SU-DHL-6 (cell line): Measurements from ENCODE around the gene ADAM12.

ENCODE experiments used
- H2AFZ ChIP-seq: fragments of 200-600 bp; sonication (generic); 2 replicates; pipeline ENCODE4 v1.6.1; 2014; ENCODE audit warnings: low read depth, mild to moderate bottlenecking, moderate library complexity, mixed read lengths, antibody characterized with exemption, low read length; ENCODE audit not compliant: severe bottlenecking
- H3F3A ChIP-seq: fragments of 200-600 bp; shearing (Covaris generic); 2 replicates; pipeline ENCODE4 v1.6.0; 2016; ENCODE audit warnings: antibody characterized with exemption, mild to moderate bottlenecking; ENCODE audit not compliant: insufficient read depth
- H3K27ac ChIP-seq: fragments of 200-600 bp; sonication (generic); 2 replicates; pipeline ENCODE4 v1.5.1; 2016; ENCODE audit warnings: low read depth, mild to moderate bottlenecking, low read length, moderate library complexity, mixed read lengths
- H3K27me3 ChIP-seq: fragments of 200-600 bp; sonication (generic), shearing (Covaris generic); 2 replicates; pipeline ENCODE4 v1.6.0; 2014; ENCODE audit warnings: mild to moderate bottlenecking, low read length
- H3K36me3 ChIP-seq: fragments of 200-600 bp; sonication (generic); 2 replicates; pipeline ENCODE4 v1.6.1; 2014; ENCODE audit warnings: mild to moderate bottlenecking, low read length, mixed read lengths
- H3K4me2 ChIP-seq: fragments of 300-600, 200-600 bp; shearing (Covaris generic), sonication (generic); 2 replicates; pipeline ENCODE4 v1.6.0; 2014; ENCODE audit warnings: low read length, low read depth, mild to moderate bottlenecking; ENCODE audit not compliant: poor library complexity, severe bottlenecking
- H3K4me3 ChIP-seq: fragments of 200-600 bp; sonication (generic); 2 replicates; pipeline ENCODE4 v1.5.1; 2014; ENCODE audit warnings: antibody characterized with exemption, low read length, mild to moderate bottlenecking, mixed read lengths; ENCODE audit not compliant: insufficient read depth, poor library complexity, severe bottlenecking
- H3K79me2 ChIP-seq: fragments of 200-600 bp; sonication (generic); 2 replicates; pipeline ENCODE4 v1.6.1; 2014; ENCODE audit warnings: mild to moderate bottlenecking, low read length, moderate library complexity; ENCODE audit not compliant: insufficient read depth
- H3K9ac ChIP-seq: fragments of 200-600 bp; sonication (generic); 2 replicates; pipeline ENCODE4 v1.7.0; 2014; ENCODE audit warnings: mild to moderate bottlenecking, low read length
- H3K9me2 ChIP-seq: fragments of 200-600 bp; sonication (generic); replicated peaks from 2 replicates; pipeline ENCODE4 v1.6.1; 2014; ENCODE audit warnings: low read length; ENCODE audit not compliant: insufficient read depth
- H3K9me3 ChIP-seq: fragments of 200-600 bp; sonication (generic); 2 replicates; pipeline ENCODE4 v1.6.1; 2014; ENCODE audit warnings: low read length, mixed read lengths; ENCODE audit not compliant: insufficient read depth
- H4K20me1 ChIP-seq: fragments of 200-600 bp; sonication (generic); 2 replicates; pipeline ENCODE4 v1.6.1; 2014; ENCODE audit warnings: low read depth, mild to moderate bottlenecking, antibody characterized with exemption, low read length, moderate library complexity, mixed read lengths
- EZH2phosphoT487 ChIP-seq: fragments of 200-600 bp; sonication (generic), shearing (Covaris generic); conservative IDR thresholded peaks from 2 replicates; pipeline ENCODE4 v1.6.1; 2018; ENCODE audit warnings: mild to moderate bottlenecking, antibody characterized with exemption, low read length, moderate library complexity, mixed read lengths
- TF ChIP-seq, protein P1 (sequence below): fragments of 200-600 bp; sonication (generic); IDR thresholded peaks from one replicate; pipeline ENCODE4 v1.5.1; 2017; ENCODE audit warnings: antibody characterized with exemption, mild to moderate bottlenecking, low read length, moderate library complexity; ENCODE audit not compliant: insufficient read depth, poor library complexity, severe bottlenecking

Gene ADAM12

DNA sequence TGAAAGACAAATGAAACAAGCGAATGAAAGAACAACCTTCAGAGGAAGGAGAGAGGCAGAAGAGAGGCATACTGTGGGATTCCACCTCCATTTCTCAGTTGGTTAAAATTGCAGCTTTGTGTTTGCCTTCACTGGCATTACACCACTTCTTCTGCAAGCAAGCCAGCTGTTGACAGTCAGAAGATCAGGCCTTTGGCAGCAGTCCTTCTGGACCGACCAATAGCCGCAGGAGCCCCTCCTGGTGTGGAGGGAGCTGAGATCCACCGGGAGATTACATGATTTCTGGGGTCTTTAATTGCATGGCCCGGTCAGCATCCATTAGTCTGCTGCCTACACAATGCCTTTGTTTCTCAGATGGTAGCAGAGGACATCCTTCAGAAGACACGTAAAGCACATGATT, 206.7 kb downstream of the ADAM12 start:
- no peaks in the 10 kb centered on the region for H4K20me1 ChIP-seq
- no peaks in the 10 kb centered on the region for H3K36me3 ChIP-seq
- H2AFZ ChIP-seq, result no peak overlapping the region
- H3K79me2 ChIP-seq, result no peaks in the 10 kb centered on the region
- TF ChIP-seq, protein P1, sequence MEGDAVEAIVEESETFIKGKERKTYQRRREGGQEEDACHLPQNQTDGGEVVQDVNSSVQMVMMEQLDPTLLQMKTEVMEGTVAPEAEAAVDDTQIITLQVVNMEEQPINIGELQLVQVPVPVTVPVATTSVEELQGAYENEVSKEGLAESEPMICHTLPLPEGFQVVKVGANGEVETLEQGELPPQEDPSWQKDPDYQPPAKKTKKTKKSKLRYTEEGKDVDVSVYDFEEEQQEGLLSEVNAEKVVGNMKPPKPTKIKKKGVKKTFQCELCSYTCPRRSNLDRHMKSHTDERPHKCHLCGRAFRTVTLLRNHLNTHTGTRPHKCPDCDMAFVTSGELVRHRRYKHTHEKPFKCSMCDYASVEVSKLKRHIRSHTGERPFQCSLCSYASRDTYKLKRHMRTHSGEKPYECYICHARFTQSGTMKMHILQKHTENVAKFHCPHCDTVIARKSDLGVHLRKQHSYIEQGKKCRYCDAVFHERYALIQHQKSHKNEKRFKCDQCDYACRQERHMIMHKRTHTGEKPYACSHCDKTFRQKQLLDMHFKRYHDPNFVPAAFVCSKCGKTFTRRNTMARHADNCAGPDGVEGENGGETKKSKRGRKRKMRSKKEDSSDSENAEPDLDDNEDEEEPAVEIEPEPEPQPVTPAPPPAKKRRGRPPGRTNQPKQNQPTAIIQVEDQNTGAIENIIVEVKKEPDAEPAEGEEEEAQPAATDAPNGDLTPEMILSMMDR, result no peak
- no peak for TF ChIP-seq EZH2phosphoT487
- H3F3A ChIP-seq, result no peaks in the 10 kb centered on the region
- no peak overlapping the region for H3K27ac ChIP-seq
- no peak overlapping the region for H3K4me2 ChIP-seq
- H3K27me3 ChIP-seq, result no peaks in the 10 kb centered on the region
- H3K4me3 ChIP-seq, result no peak overlapping the region
- H3K9ac ChIP-seq, result no peak overlapping the region
- no peaks in the 10 kb centered on the region for H3K9me3 ChIP-seq
- no peaks in the 10 kb centered on the region for H3K9me2 ChIP-seq

DNA sequence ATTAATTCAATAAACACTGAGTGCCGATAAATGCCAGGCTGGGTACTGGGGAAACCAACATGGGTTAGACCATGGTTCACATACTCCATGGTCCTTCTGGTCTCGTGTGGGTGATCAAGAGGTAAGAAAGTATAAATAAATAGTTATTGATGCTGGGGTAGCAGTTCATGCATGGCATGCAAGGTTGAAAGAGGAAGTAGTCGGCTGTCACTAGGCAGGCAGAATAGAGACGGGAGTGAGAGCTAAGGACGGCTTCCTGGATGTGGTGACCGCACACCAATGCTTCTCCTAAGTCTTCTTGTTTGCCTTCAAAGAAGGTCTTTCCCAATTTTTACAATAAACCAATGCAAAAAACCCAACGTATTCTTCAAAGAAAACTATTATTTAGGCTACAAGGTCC, 208.6 kb downstream of the ADAM12 start:
- no peak overlapping the region for H3K4me3 ChIP-seq
- no peaks in the 10 kb centered on the region for H3K36me3 ChIP-seq
- no peaks in the 10 kb centered on the region for H3K27me3 ChIP-seq
- H3K9ac ChIP-seq, result no peak overlapping the region
- H3K9me3 ChIP-seq, result no peaks in the 10 kb centered on the region
- H3F3A ChIP-seq, result no peaks in the 10 kb centered on the region
- H3K79me2 ChIP-seq, result no peaks in the 10 kb centered on the region
- H2AFZ ChIP-seq, result no peak overlapping the region
- no peak overlapping the region for H3K27ac ChIP-seq
- TF ChIP-seq, protein P1, result no peak
- TF ChIP-seq EZH2phosphoT487, result no peak
- no peak overlapping the region for H3K4me2 ChIP-seq
- H3K9me2 ChIP-seq, result no peaks in the 10 kb centered on the region
- H4K20me1 ChIP-seq, result no peaks in the 10 kb centered on the region

DNA sequence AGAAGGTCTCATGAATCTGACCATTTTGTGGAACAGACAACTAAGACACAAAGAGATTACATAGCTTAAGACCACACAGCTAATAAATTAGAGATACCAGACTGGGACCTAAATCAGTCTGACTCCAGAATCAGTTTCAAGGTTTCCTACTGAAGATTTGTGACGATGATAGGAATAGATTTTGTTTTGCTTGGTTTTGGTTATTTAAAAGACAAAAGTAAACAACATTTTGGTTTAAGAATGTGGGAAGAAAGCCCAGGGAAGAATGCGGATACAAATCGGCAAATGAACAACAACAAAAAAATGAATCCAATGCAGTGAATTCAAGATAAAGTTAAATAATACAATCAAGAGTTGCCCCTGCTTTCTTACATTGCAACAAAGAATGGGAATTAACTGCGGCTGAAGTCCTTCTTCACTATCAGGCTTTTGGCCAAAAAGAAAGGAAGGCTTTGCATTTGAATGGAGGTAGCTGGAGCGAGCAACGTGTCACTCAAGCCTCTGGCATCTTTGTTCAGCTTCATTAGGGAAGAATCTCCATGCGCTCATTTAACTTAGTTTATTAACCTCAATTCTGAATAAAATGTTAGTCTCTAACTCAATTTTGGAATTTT, 210.8 kb downstream of the ADAM12 start:
- Histone ChIP-seq H3K79me2 (no peaks in the 10 kb centered on the region), H3K9me2 (no peaks in the 10 kb centered on the region), H4K20me1 (no peaks in the 10 kb centered on the region), H2AFZ (no peak overlapping the region), H3K4me3 (no peak overlapping the region), H3K9me3 (no peaks in the 10 kb centered on the region), H3K4me2 (no peak overlapping the region), H3F3A (no peaks in the 10 kb centered on the region), H3K36me3 (no peaks in the 10 kb centered on the region), H3K27me3 (no peaks in the 10 kb centered on the region), H3K27ac (no peak overlapping the region), H3K9ac (no peak overlapping the region)
- TF ChIP-seq, protein P1, result no peak
- TF ChIP-seq EZH2phosphoT487, result no peak
